Mucosa of descending colon (tissue), 3 donors: ENCODE measurements around the gene ABCB8. TPM values are rescaled to one million over a fixed set of nuclear protein-coding genes. Genes with fewer than 3 reads are reported as not detected.

Experiments
- ATAC-seq: fragments of 200-7000 bp; cut with Tn5 transposase; one replicate; pipeline ENCODE4 v1.9.1; 2020; ENCODE audit warnings: mild to moderate bottlenecking, moderate library complexity
- DNase-seq, 3 donors: peaks; one replicate each; pipeline ENCODE4 v3.0.0-alpha.2; 2020
- H3K36me3 ChIP-seq: fragments of 200-600 bp; one replicate; pipeline ENCODE4 v1.8.0; 2021; ENCODE audit warnings: low read depth, mild to moderate bottlenecking
- H3K4me1 ChIP-seq: fragments of 200-600 bp; one replicate; pipeline ENCODE4 v1.8.0; 2021; ENCODE audit warnings: low read depth, mild to moderate bottlenecking
- H3K4me3 ChIP-seq: fragments of 200-600 bp; one replicate; pipeline ENCODE4 v1.8.0; 2021; ENCODE audit warnings: mild to moderate bottlenecking
- H3K9me3 ChIP-seq: fragments of 200-600 bp; one replicate; pipeline ENCODE4 v1.8.0; 2021; ENCODE audit warnings: mild to moderate bottlenecking
- intact Hi-C, 2 donors: fragments of 100-400 bp; cut with DNase I in 1 of 2; cut with micrococcal nuclease in 1 of 2; formaldehyde crosslinking; loops; one replicate each; pipeline versions ENCODE4 v1.11.0 to v1.11.1; 2022; cut with DNase I, micrococcal nuclease
- total RNA-seq, 3 donors: library from RNA; stranded (reverse); fragmentation: NEBNext Ultra II Directional in 2 of 3; extraction: Animal tissue kit (Norgen Biotek cat#: 25700) in 2 of 3; gene quantifications; one replicate each; pipeline versions ENCODE4 v1.2.1 to v1.2.4, GENCODE V29; 2021 to 2023
- TF ChIP-seq, protein P1 (sequence below): fragments of 200-600 bp; IDR thresholded peaks from one replicate; pipeline ENCODE4 v1.8.0; 2022; ENCODE audit warnings: antibody characterized with exemption, mild to moderate bottlenecking
- donor health status: DM: no; HTN: no; CAD: no; lungs with moderate emphysema.
- donor health status: DM: no; HTN: no; CAD: no.
- donor health status: DM: no; HTN: yes; CAD: no.

Gene ABCB8
- total RNA-seq, 3 donors from 2014 or later = 40.1 to 44.9 (median 41.8) TPM

DNA sequence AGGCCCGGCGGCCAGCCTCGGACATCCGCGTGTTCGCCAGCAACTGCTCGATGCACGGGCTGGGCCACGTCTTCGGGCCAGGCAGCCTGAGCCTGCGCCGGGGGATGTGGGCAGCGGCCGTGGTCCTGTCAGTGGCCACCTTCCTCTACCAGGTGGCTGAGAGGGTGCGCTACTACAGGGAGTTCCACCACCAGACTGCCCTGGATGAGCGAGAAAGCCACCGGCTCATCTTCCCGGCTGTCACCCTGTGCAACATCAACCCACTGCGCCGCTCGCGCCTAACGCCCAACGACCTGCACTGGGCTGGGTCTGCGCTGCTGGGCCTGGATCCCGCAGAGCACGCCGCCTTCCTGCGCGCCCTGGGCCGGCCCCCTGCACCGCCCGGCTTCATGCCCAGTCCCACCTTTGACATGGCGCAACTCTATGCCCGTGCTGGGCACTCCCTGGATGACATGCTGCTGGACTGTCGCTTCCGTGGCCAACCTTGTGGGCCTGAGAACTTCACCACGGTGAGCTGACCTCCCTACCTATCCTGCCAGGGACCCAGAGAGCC lies 20.7 kb downstream of the ABCB8 start:
- peaks cover 2% of the 10 kb centered on the region for H3K4me1 ChIP-seq
- no peak for ATAC-seq
- intact Hi-C loops = no loop called here

GRCh38 chr7:151051108-151051507 lies 22.9 kb downstream of the ABCB8 start:
- H3K36me3 ChIP-seq = no peaks in the 10 kb centered on the region
- TF ChIP-seq, protein P1, sequence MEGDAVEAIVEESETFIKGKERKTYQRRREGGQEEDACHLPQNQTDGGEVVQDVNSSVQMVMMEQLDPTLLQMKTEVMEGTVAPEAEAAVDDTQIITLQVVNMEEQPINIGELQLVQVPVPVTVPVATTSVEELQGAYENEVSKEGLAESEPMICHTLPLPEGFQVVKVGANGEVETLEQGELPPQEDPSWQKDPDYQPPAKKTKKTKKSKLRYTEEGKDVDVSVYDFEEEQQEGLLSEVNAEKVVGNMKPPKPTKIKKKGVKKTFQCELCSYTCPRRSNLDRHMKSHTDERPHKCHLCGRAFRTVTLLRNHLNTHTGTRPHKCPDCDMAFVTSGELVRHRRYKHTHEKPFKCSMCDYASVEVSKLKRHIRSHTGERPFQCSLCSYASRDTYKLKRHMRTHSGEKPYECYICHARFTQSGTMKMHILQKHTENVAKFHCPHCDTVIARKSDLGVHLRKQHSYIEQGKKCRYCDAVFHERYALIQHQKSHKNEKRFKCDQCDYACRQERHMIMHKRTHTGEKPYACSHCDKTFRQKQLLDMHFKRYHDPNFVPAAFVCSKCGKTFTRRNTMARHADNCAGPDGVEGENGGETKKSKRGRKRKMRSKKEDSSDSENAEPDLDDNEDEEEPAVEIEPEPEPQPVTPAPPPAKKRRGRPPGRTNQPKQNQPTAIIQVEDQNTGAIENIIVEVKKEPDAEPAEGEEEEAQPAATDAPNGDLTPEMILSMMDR = no peak
- intact Hi-C loops = no loop called here
- no peak overlapping the region for H3K4me3 ChIP-seq
- H3K9me3 ChIP-seq = no peaks in the 10 kb centered on the region
- ATAC-seq (peak; percentile 75), DNase-seq (peak in 2 of 3 donors; percentile 64 to 72)
- peaks cover 2% of the 10 kb centered on the region for H3K4me1 ChIP-seq

More for the DNA sequence above, 20.7 kb downstream of the ABCB8 start:
- H3K9me3 ChIP-seq = no peaks in the 10 kb centered on the region
- TF ChIP-seq, protein P1 = no peak
- H3K4me3 ChIP-seq = no peak overlapping the region
- no peak for DNase-seq
- H3K36me3 ChIP-seq = no peaks in the 10 kb centered on the region

GRCh38 chr7:151053096-151053495 lies 24.8 kb downstream of the ABCB8 start:
- intact Hi-C loops = no loop called here
- H3K9me3 ChIP-seq = no peaks in the 10 kb centered on the region
- DNase-seq = no peak

GRCh38 chr7:151053751-151054150 lies 25.5 kb downstream of the ABCB8 start:
- intact Hi-C loops = no loop called here
- no peak overlapping the region for H3K4me3 ChIP-seq
- H3K4me1 ChIP-seq = peaks cover 12% of the 10 kb centered on the region
- TF ChIP-seq, protein P1 = no peak
- no peaks in the 10 kb centered on the region for H3K9me3 ChIP-seq
- H3K36me3 ChIP-seq = no peaks in the 10 kb centered on the region
- ATAC-seq (no peak), DNase-seq (no peak)

More at GRCh38 chr7:151053096-151053495, 24.8 kb downstream of the ABCB8 start:
- Histone ChIP-seq H3K36me3 (no peaks in the 10 kb centered on the region), H3K4me3 (no peak overlapping the region), H3K4me1 (peaks cover 9% of the 10 kb centered on the region)
- no peak for ATAC-seq
- TF ChIP-seq, protein P1 = no peak

DNA sequence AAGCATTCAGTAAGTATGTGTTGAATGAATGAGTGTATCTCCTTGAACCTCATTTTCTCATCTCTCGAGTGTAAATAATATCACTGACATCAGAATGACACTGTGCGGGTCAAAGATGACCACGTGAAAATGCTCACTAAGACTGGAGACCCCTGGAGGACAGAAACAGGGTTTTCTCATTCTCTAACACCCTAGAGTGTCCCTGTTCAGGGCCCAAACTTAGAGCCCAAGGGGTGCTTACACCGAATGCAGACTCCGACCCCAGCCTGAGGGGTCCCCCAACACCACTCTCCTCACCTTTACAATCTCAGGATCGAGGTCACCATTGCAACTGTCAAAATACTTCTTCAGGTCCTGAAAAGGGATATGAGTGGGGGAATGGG lies 28.0 kb downstream of the ABCB8 start:
- H3K36me3 ChIP-seq = no peaks in the 10 kb centered on the region
- TF ChIP-seq, protein P1 = no peak
- no peak for DNase-seq
- peaks cover 27% of the 10 kb centered on the region for H3K4me1 ChIP-seq
- intact Hi-C loops = no loop called here
- H3K9me3 ChIP-seq = no peaks in the 10 kb centered on the region
- ATAC-seq = no peak
- no peak overlapping the region for H3K4me3 ChIP-seq
